RWPE2 (cell line): Measurements from ENCODE around the gene TBC1D4.

Source experiments
- ATAC-seq: fragments of 200-7000 bp; cut with Tn5 transposase; 3 replicates; pipeline ENCODE4 v1.9.1; 2021; ENCODE audit warnings: low read depth
- DNase-seq: peaks from one replicate; pipeline ENCODE4 v3.0.0-alpha.2; 2020; ENCODE audit warnings: low spot score
- H3K27ac ChIP-seq: fragments of 450-650 bp; 2 replicates; pipeline ENCODE4 v1.5.1; 2017; ENCODE audit warnings: mild to moderate bottlenecking; ENCODE audit not compliant: poor library complexity, severe bottlenecking
- H3K27me3 ChIP-seq: fragments of 250-450 bp; sonication (Bioruptor Pico); 2 replicates; pipeline ENCODE4 v1.5.1; 2021; ENCODE audit warnings: mild to moderate bottlenecking, moderate library complexity; ENCODE audit not compliant: insufficient read depth, poor library complexity, severe bottlenecking
- H3K36me3 ChIP-seq: fragments of 250-450 bp; sonication (Bioruptor Pico); 2 replicates; pipeline ENCODE4 v1.5.1; 2020; ENCODE audit warnings: low read depth, mild to moderate bottlenecking, moderate library complexity
- H3K4me1 ChIP-seq: fragments of 250-450 bp; sonication (Bioruptor Pico); 2 replicates; pipeline ENCODE4 v1.5.1; 2021; ENCODE audit warnings: mild to moderate bottlenecking, moderate library complexity; ENCODE audit not compliant: insufficient read depth, poor library complexity, severe bottlenecking
- H3K4me3 ChIP-seq: fragments of 250-450 bp; sonication (Bioruptor Pico); 2 replicates; pipeline ENCODE4 v1.5.1; 2021; ENCODE audit warnings: mild to moderate bottlenecking, moderate library complexity; ENCODE audit not compliant: severe bottlenecking
- H3K9me3 ChIP-seq: fragments of 250-450 bp; sonication (Bioruptor Pico); 2 replicates; pipeline ENCODE4 v1.5.1; 2021; ENCODE audit warnings: mild to moderate bottlenecking, moderate library complexity; ENCODE audit not compliant: severe bottlenecking
- TF ChIP-seq, protein P1 (sequence below): fragments of 450-650 bp; IDR thresholded peaks from one replicate; pipeline ENCODE4 v1.5.1; 2017; ENCODE audit warnings: mild to moderate bottlenecking, moderate library complexity; ENCODE audit not compliant: poor library complexity, severe bottlenecking

TBC1D4 gene

DNA sequence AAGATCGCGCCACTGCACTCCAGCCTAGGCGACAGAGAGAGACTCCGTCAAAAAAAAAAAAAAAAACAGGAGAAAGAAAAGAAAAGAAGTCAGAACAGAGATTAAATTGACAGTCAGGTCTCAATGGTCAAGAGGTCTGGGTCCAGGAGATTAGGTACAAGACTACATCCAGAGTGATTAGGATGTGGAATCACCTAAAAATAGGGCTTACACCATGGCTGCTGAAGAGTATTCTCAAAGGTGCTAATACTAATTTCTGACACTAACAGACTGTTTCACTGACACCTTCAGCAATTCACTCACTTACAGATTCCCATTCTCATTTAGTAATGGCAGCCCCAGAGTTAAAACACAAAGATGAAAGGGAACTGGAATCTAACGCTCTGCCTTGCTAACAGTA, 91.7 kb downstream of the TBC1D4 start:
- no peaks in the 10 kb centered on the region for H3K27me3 ChIP-seq

GRCh38 chr13:75385708-75386083, 96.3 kb downstream of the TBC1D4 start:
- TF ChIP-seq, protein P1, sequence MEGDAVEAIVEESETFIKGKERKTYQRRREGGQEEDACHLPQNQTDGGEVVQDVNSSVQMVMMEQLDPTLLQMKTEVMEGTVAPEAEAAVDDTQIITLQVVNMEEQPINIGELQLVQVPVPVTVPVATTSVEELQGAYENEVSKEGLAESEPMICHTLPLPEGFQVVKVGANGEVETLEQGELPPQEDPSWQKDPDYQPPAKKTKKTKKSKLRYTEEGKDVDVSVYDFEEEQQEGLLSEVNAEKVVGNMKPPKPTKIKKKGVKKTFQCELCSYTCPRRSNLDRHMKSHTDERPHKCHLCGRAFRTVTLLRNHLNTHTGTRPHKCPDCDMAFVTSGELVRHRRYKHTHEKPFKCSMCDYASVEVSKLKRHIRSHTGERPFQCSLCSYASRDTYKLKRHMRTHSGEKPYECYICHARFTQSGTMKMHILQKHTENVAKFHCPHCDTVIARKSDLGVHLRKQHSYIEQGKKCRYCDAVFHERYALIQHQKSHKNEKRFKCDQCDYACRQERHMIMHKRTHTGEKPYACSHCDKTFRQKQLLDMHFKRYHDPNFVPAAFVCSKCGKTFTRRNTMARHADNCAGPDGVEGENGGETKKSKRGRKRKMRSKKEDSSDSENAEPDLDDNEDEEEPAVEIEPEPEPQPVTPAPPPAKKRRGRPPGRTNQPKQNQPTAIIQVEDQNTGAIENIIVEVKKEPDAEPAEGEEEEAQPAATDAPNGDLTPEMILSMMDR: no peak
- DNase-seq: no peak
- no peak overlapping the region for H3K4me3 ChIP-seq
- no peaks in the 10 kb centered on the region for H3K4me1 ChIP-seq
- H3K27ac ChIP-seq: no peak overlapping the region
- no peak for ATAC-seq
- no peaks in the 10 kb centered on the region for H3K36me3 ChIP-seq
- no peaks in the 10 kb centered on the region for H3K9me3 ChIP-seq
- no peaks in the 10 kb centered on the region for H3K27me3 ChIP-seq

More for the DNA sequence above, 91.7 kb downstream of the TBC1D4 start:
- DNase-seq: no peak
- Histone ChIP-seq H3K36me3 (no peaks in the 10 kb centered on the region), H3K4me1 (no peaks in the 10 kb centered on the region), H3K4me3 (no peak overlapping the region), H3K9me3 (no peaks in the 10 kb centered on the region), H3K27ac (no peak overlapping the region)
- TF ChIP-seq, protein P1: no peak
- ATAC-seq: no peak

DNA sequence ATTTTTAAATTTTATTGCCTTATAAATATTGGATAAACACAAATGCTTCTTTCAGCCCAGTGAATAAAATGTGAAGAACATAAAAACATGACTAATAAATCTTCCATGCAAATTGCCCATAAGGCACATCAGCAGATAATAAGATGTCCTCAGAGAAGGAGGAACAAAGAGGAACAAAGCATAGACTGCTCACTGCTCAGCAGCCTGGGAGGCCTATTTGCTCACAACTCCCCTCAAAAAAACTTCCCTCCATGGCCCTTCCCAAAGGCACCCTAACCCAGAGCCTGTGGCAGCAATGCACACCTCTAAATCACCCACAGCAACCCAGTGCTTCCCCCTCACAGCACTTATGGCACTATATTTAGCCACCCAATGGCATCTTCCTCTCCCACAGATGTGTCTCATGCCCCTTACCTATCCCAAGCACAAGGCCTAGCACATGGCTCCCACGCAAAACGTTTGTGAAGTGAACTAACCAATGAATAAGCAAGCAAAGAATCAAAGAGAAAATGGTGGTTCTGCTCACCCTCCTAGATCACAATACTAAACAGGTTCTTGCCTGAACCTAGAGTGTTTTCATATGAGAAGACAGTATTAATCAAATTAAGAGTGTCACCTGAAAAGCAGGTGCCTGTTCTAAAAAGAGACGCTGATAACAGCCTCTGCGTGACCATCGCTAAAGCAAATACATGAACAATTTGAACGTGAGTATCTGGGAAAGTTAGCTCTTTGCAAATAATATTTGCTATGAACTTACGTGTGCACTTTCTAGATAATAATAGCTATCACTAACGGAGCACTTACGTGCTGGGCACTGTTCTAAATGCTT, 96.9 kb downstream of the TBC1D4 start:
- H3K27ac ChIP-seq: no peak overlapping the region
- H3K9me3 ChIP-seq: no peaks in the 10 kb centered on the region
- H3K4me1 ChIP-seq: no peaks in the 10 kb centered on the region

DNA sequence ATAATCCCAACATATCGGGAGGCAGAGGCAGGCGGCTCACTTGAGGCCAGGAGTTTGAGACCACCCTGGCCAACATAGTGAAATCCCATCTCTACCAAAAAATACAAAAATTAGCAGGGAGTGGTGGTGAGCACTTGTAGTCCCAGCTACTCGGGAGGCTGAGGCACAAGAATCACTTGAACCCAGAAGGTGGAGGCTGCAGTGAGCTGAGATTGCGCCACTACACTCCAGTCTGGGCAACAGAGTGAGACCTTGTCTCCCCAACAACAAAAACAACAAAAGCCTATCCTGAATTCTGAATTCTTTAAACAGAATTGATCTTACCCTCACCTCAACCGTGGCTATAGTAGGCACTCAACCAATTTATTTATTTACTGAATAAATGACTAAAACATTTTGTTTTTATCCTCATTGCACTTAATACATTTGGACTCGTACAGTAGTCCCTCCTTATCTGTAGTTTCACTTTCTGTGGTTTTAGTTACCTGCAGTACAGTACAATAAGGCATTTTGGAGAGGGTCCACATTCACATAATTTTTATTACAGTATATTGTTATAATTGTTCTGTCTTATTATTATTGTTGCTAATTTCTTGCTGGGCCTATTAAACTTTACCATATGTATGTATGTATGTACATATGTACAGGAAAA, 98.8 kb downstream of the TBC1D4 start:
- TF ChIP-seq, protein P1: no peak
- no peaks in the 10 kb centered on the region for H3K4me1 ChIP-seq
- no peaks in the 10 kb centered on the region for H3K36me3 ChIP-seq
- no peak for DNase-seq
- H3K9me3 ChIP-seq: no peaks in the 10 kb centered on the region
- no peak for ATAC-seq
- no peak overlapping the region for H3K27ac ChIP-seq
- H3K27me3 ChIP-seq: no peaks in the 10 kb centered on the region
- H3K4me3 ChIP-seq: no peak overlapping the region

More for the DNA sequence above, 96.9 kb downstream of the TBC1D4 start:
- no peaks in the 10 kb centered on the region for H3K36me3 ChIP-seq
- TF ChIP-seq, protein P1: no peak
- no peaks in the 10 kb centered on the region for H3K27me3 ChIP-seq
- ATAC-seq (no peak), DNase-seq (no peak)
- H3K4me3 ChIP-seq: no peak overlapping the region

GRCh38 chr13:75378301-75378700, 103.7 kb downstream of the TBC1D4 start:
- H3K4me1 ChIP-seq: no peaks in the 10 kb centered on the region
- ATAC-seq: no peak

More at GRCh38 chr13:75378301-75378700, 103.7 kb downstream of the TBC1D4 start:
- H3K27ac ChIP-seq: no peak overlapping the region
- H3K4me3 ChIP-seq: no peak overlapping the region
- no peaks in the 10 kb centered on the region for H3K36me3 ChIP-seq
- H3K9me3 ChIP-seq: no peaks in the 10 kb centered on the region
- DNase-seq: no peak
- no peaks in the 10 kb centered on the region for H3K27me3 ChIP-seq
- TF ChIP-seq, protein P1: no peak
